Measurements from ENCODE around the gene LMLN.
A peak's percentile ranks its signal among the peaks of the same experiment; 100 is the strongest.

LMLN gene

GRCh38 chr3:197936819-197937384 lies 23.1 kb upstream of the LMLN start:
- TF ChIP-seq YY1 (IDR thresholded peaks at IDR 0.05; ENCODE audit: insufficient read depth, insufficient read length) (no peak), ZNF274 (IDR thresholded peaks at IDR 0.05; ENCODE audit: low read depth, low read length) (no peak), SUZ12 (IDR thresholded peaks at IDR 0.05; ENCODE audit: extremely low read depth, insufficient read depth, insufficient read length) (no peak)
- Histone ChIP-seq H3K9me3 (ENCODE audit: insufficient read depth, low read length) (no peaks in the 10 kb centered on the region), H3K36me3 (ENCODE audit: insufficient read depth, insufficient read length, low read length) (peaks cover 4% of the 10 kb centered on the region), H3K9ac (ENCODE audit: insufficient read length, low read depth) (no peak overlapping the region), H3K4me1 (ENCODE audit: insufficient read depth, insufficient read length) (no peaks in the 10 kb centered on the region), H3K4me3 (ENCODE audit: insufficient read length, low read depth) (no peak overlapping the region), H3K27me3 (ENCODE audit: insufficient read depth, insufficient read length) (no peaks in the 10 kb centered on the region)
- no peak for DNase-seq (ENCODE audit: low read depth, low spot score)

- no peak overlapping the region for H3K4me3 ChIP-seq (ENCODE audit: insufficient read length, low read depth)
- TF ChIP-seq SUZ12 (IDR thresholded peaks at IDR 0.05; ENCODE audit: extremely low read depth, insufficient read depth, insufficient read length) (no peak), ZNF274 (IDR thresholded peaks at IDR 0.05; ENCODE audit: low read depth, low read length) (no peak), YY1 (IDR thresholded peaks at IDR 0.05; ENCODE audit: insufficient read depth, insufficient read length) (no peak)
- no peaks in the 10 kb centered on the region for H3K9me3 ChIP-seq (ENCODE audit: insufficient read depth, low read length)
- peaks cover 12% of the 10 kb centered on the region for H3K36me3 ChIP-seq (ENCODE audit: insufficient read depth, insufficient read length, low read length)
- H3K27me3 ChIP-seq (ENCODE audit: insufficient read depth, insufficient read length) = no peaks in the 10 kb centered on the region
- no peak for DNase-seq (ENCODE audit: low read depth, low spot score)
- no peak overlapping the region for H3K9ac ChIP-seq (ENCODE audit: insufficient read length, low read depth)
- no peaks in the 10 kb centered on the region for H3K4me1 ChIP-seq (ENCODE audit: insufficient read depth, insufficient read length)
Measured at GRCh38 chr3:197940745-197941384, 19.2 kb upstream of the LMLN start.

- no peaks in the 10 kb centered on the region for H3K9me3 ChIP-seq (ENCODE audit: insufficient read depth, low read length)
- TF ChIP-seq SUZ12 (IDR thresholded peaks at IDR 0.05; ENCODE audit: extremely low read depth, insufficient read depth, insufficient read length) (no peak), YY1 (IDR thresholded peaks at IDR 0.05; ENCODE audit: insufficient read depth, insufficient read length) (no peak), ZNF274 (IDR thresholded peaks at IDR 0.05; ENCODE audit: low read depth, low read length) (no peak)
- H3K27me3 ChIP-seq (ENCODE audit: insufficient read depth, insufficient read length) = no peaks in the 10 kb centered on the region
- no peak overlapping the region for H3K9ac ChIP-seq (ENCODE audit: insufficient read length, low read depth)
- no peak for DNase-seq (ENCODE audit: low read depth, low spot score)
- H3K36me3 ChIP-seq (ENCODE audit: insufficient read depth, insufficient read length, low read length) = peaks cover 8% of the 10 kb centered on the region
- no peak overlapping the region for H3K4me3 ChIP-seq (ENCODE audit: insufficient read length, low read depth)
- no peaks in the 10 kb centered on the region for H3K4me1 ChIP-seq (ENCODE audit: insufficient read depth, insufficient read length)
Measured at GRCh38 chr3:197942956-197943556, 17.0 kb upstream of the LMLN start.

GRCh38 chr3:197949191-197949777 lies 10.7 kb upstream of the LMLN start:
- peak overlapping the region; percentile 96 for H3K4me3 ChIP-seq (ENCODE audit: insufficient read length, low read depth)
- H3K9ac ChIP-seq (ENCODE audit: insufficient read length, low read depth) = peak overlapping the region; percentile 73
- no peaks in the 10 kb centered on the region for H3K9me3 ChIP-seq (ENCODE audit: insufficient read depth, low read length)
- TF ChIP-seq YY1 (IDR thresholded peaks at IDR 0.05; ENCODE audit: insufficient read depth, insufficient read length) = no peak
- TF ChIP-seq SUZ12 (IDR thresholded peaks at IDR 0.05; ENCODE audit: extremely low read depth, insufficient read depth, insufficient read length) = no peak
- no peak for TF ChIP-seq ZNF274 (IDR thresholded peaks at IDR 0.05; ENCODE audit: low read depth, low read length)
- no peak for DNase-seq (ENCODE audit: low read depth, low spot score)
- no peaks in the 10 kb centered on the region for H3K27me3 ChIP-seq (ENCODE audit: insufficient read depth, insufficient read length)
- peaks cover 3% of the 10 kb centered on the region for H3K4me1 ChIP-seq (ENCODE audit: insufficient read depth, insufficient read length)
- H3K36me3 ChIP-seq (ENCODE audit: insufficient read depth, insufficient read length, low read length) = peaks cover 41% of the 10 kb centered on the region

- Histone ChIP-seq H3K9me3 (ENCODE audit: insufficient read depth, low read length) (no peaks in the 10 kb centered on the region), H3K4me3 (ENCODE audit: insufficient read length, low read depth) (peak within 1 kb of the TSS; percentile 96), H3K36me3 (ENCODE audit: insufficient read depth, insufficient read length, low read length) (peaks cover 48% of the 10 kb centered on the region), H3K27me3 (ENCODE audit: insufficient read depth, insufficient read length) (no peaks in the 10 kb centered on the region), H3K9ac (ENCODE audit: insufficient read length, low read depth) (peak within 1 kb of the TSS; percentile 96), H3K4me1 (ENCODE audit: insufficient read depth, insufficient read length) (peaks cover 3% of the 10 kb centered on the region)
- DNase-seq (ENCODE audit: low read depth, low spot score) = peak; percentile 90
- no peak for TF ChIP-seq ZNF274 (IDR thresholded peaks at IDR 0.05; ENCODE audit: low read depth, low read length)
- peak; percentile 91 for TF ChIP-seq YY1 (IDR thresholded peaks at IDR 0.05; ENCODE audit: insufficient read depth, insufficient read length)
- no peak for TF ChIP-seq SUZ12 (IDR thresholded peaks at IDR 0.05; ENCODE audit: extremely low read depth, insufficient read depth, insufficient read length)
Measured at GRCh38 chr3:197949778-197950676, 10.0 kb upstream of the LMLN start, which contains the start of gene RPL35A. Gene RPL35A, plus strand, starts transcription at chr3:197950190. Its CDS starts 778 bp downstream, at chr3:197950968.

GRCh38 chr3:197950677-197951061 lies 9.3 kb upstream of the LMLN start:
- no peaks in the 10 kb centered on the region for H3K27me3 ChIP-seq (ENCODE audit: insufficient read depth, insufficient read length)
- peaks cover 3% of the 10 kb centered on the region for H3K4me1 ChIP-seq (ENCODE audit: insufficient read depth, insufficient read length)
- H3K9ac ChIP-seq (ENCODE audit: insufficient read length, low read depth) = peak overlapping the region; percentile 96
- peak overlapping the region; percentile 96 for H3K4me3 ChIP-seq (ENCODE audit: insufficient read length, low read depth)
- peaks cover 54% of the 10 kb centered on the region for H3K36me3 ChIP-seq (ENCODE audit: insufficient read depth, insufficient read length, low read length)
- DNase-seq (ENCODE audit: low read depth, low spot score) = no peak
- H3K9me3 ChIP-seq (ENCODE audit: insufficient read depth, low read length) = no peaks in the 10 kb centered on the region
- TF ChIP-seq ZNF274 (IDR thresholded peaks at IDR 0.05; ENCODE audit: low read depth, low read length) (no peak), YY1 (IDR thresholded peaks at IDR 0.05; ENCODE audit: insufficient read depth, insufficient read length) (no peak), SUZ12 (IDR thresholded peaks at IDR 0.05; ENCODE audit: extremely low read depth, insufficient read depth, insufficient read length) (no peak)
